ENCODE measurements around the gene TBC1D8. TPM values are rescaled to one million over a fixed set of nuclear protein-coding genes. Genes with fewer than 3 reads are reported as not detected.

TBC1D8 gene
- total RNA-seq: 27.8 and 30.9 TPM in 2 replicates

GRCh38 chr2:101151146-101151858 is at the start of gene TBC1D8:
Gene TBC1D8 (minus strand): TSS chr2:101151382. CDS start chr2:101151253, 129 bp downstream.

GRCh38 chr2:101001691-101002561 is 149.3 kb downstream of the TBC1D8 start, which contains the start of gene RPL31:
Gene RPL31 (plus strand): TSS chr2:101002289. CDS start chr2:101002702, 413 bp downstream.

Other genes starting within 250 kb of the TBC1D8 start
- gene RPL31, start 149.1 kb downstream of the TBC1D8 start, total RNA-seq: 1,937 and 2,025 TPM in 2 replicates
- gene CNOT11, start 101.5 kb upstream of the TBC1D8 start, total RNA-seq: 15.2 and 17.9 TPM in 2 replicates
- gene RNF149, start 157.3 kb upstream of the TBC1D8 start, total RNA-seq: 55.9 and 59.0 TPM in 2 replicates
- gene CREG2, start 236.1 kb upstream of the TBC1D8 start, total RNA-seq: under 0.01 and 0.72 TPM in 2 replicates

Data from endothelial cell of coronary artery (primary cell).